Measurements from ENCODE around the gene C9orf153. TPM values are rescaled to one million over a fixed set of nuclear protein-coding genes. Genes with fewer than 3 reads are reported as not detected.

The C9orf153 gene
- total RNA-seq, 2 experiments from 2014 or later: not detected

- peak; percentile 96 for DNase-seq
- H3K27me3 Mint-ChIP-seq: no peaks in the 10 kb centered on the region
- peaks cover 43% of the 10 kb centered on the region for H3K4me1 Mint-ChIP-seq
- no peaks in the 10 kb centered on the region for H3K9me3 Mint-ChIP-seq
- H3K4me3 Mint-ChIP-seq: peak within 1 kb of the TSS; percentile 84
- H3K27ac Mint-ChIP-seq: peak within 1 kb of the TSS; percentile 94
- ChIA-PET POLR2A (interaction anchor here (0.6 to 2.0 kb wide), 25 partner anchors 10 to 1511 kb away, joined by 3 to 27 read pairs (median 4); partner anchors contain the start of genes AGTPBP1, NAA35 and TUT7), CTCF (interaction anchor here (0.7 to 1.3 kb wide), 4 partner anchors 12 to 82 kb away, joined by 3 to 6 read pairs (median 5); no protein-coding TSS in a partner anchor)
- peaks cover 20% of the 10 kb centered on the region for H3K36me3 Mint-ChIP-seq (ENCODE audit: low read depth)
Measured at GRCh38 chr9:86282077-86282978, 22.9 kb upstream of the C9orf153 start, which contains the start of gene ISCA1. ISCA1 (minus strand) TSS chr9:86282538; CDS start chr9:86282458, 80 bp downstream.

GRCh38 chr9:86281593-86282076 lies 22.2 kb upstream of the C9orf153 start:
- peak overlapping the region; percentile 84 for H3K4me3 Mint-ChIP-seq
- no peak for DNase-seq
- POLR2A ChIA-PET: interaction anchor here (0.6 to 2.0 kb wide), 16 partner anchors 11 to 667 kb away, joined by 3 to 27 read pairs (median 6); partner anchors contain the start of genes NAA35 and TUT7

GRCh38 chr9:86280580-86280979 lies 21.1 kb upstream of the C9orf153 start:
- Mint-ChIP-seq H3K27me3 (no peaks in the 10 kb centered on the region), H3K4me1 (peaks cover 45% of the 10 kb centered on the region), H3K27ac (no peak overlapping the region), H3K36me3 (ENCODE audit: low read depth) (peaks cover 17% of the 10 kb centered on the region), H3K4me3 (peak overlapping the region; percentile 84), H3K9me3 (no peaks in the 10 kb centered on the region)
- ChIA-PET CTCF (no interaction called here), POLR2A (no interaction called here)
- no peak for DNase-seq

More at GRCh38 chr9:86281593-86282076, 22.2 kb upstream of the C9orf153 start:
- peaks cover 17% of the 10 kb centered on the region for H3K36me3 Mint-ChIP-seq (ENCODE audit: low read depth)
- CTCF ChIA-PET: interaction anchor here (1.3 kb wide), 1 partner anchor 14 kb away, joined by 6 read pairs; no protein-coding TSS in a partner anchor
- H3K4me1 Mint-ChIP-seq: peaks cover 45% of the 10 kb centered on the region
- no peaks in the 10 kb centered on the region for H3K9me3 Mint-ChIP-seq
- H3K27ac Mint-ChIP-seq: peak overlapping the region; percentile 87
- H3K27me3 Mint-ChIP-seq: no peaks in the 10 kb centered on the region

- Mint-ChIP-seq H3K4me1 (peaks cover 45% of the 10 kb centered on the region), H3K27ac (no peak overlapping the region), H3K27me3 (no peaks in the 10 kb centered on the region), H3K36me3 (ENCODE audit: low read depth) (peaks cover 17% of the 10 kb centered on the region), H3K9me3 (no peaks in the 10 kb centered on the region), H3K4me3 (peak overlapping the region; percentile 7)
- DNase-seq: no peak
- CTCF ChIA-PET: no interaction called here
- POLR2A ChIA-PET: no interaction called here
Measured at GRCh38 chr9:86279839-86280238, 20.4 kb upstream of the C9orf153 start.

- Mint-ChIP-seq H3K27me3 (no peaks in the 10 kb centered on the region), H3K9me3 (no peaks in the 10 kb centered on the region), H3K4me1 (peaks cover 30% of the 10 kb centered on the region), H3K27ac (no peak overlapping the region), H3K4me3 (no peak overlapping the region), H3K36me3 (ENCODE audit: low read depth) (peaks cover 29% of the 10 kb centered on the region)
- POLR2A ChIA-PET: interaction anchor here (0.7 kb wide), 1 partner anchor 169 kb away, joined by 3 read pairs; no protein-coding TSS in a partner anchor
- no peak for DNase-seq
- CTCF ChIA-PET: interaction anchor here (1.0 to 2.6 kb wide), 2 partner anchors 10 to 75 kb away, joined by 3 to 10 read pairs; no protein-coding TSS in a partner anchor
Measured at GRCh38 chr9:86277072-86277471, 17.6 kb upstream of the C9orf153 start.

- no peaks in the 10 kb centered on the region for H3K27me3 Mint-ChIP-seq
- POLR2A ChIA-PET: no interaction called here
- peaks cover 35% of the 10 kb centered on the region for H3K36me3 Mint-ChIP-seq (ENCODE audit: low read depth)
- no peak overlapping the region for H3K27ac Mint-ChIP-seq
- DNase-seq: no peak
- no peaks in the 10 kb centered on the region for H3K9me3 Mint-ChIP-seq
- CTCF ChIA-PET: interaction anchor here (1.0 to 2.6 kb wide), 2 partner anchors 9 to 74 kb away, joined by 3 to 10 read pairs; no protein-coding TSS in a partner anchor
- H3K4me1 Mint-ChIP-seq: peaks cover 23% of the 10 kb centered on the region
- H3K4me3 Mint-ChIP-seq: no peak overlapping the region
Measured at GRCh38 chr9:86275962-86276361, 16.5 kb upstream of the C9orf153 start.

GRCh38 chr9:86274821-86275643 lies 15.6 kb upstream of the C9orf153 start:
- ChIA-PET POLR2A (no interaction called here), CTCF (interaction anchor here (2.6 kb wide), 1 partner anchor 73 kb away, joined by 10 read pairs; no protein-coding TSS in a partner anchor)
- peaks cover 18% of the 10 kb centered on the region for H3K4me1 Mint-ChIP-seq
- H3K36me3 Mint-ChIP-seq (ENCODE audit: low read depth): peaks cover 33% of the 10 kb centered on the region
- H3K27ac Mint-ChIP-seq: no peak overlapping the region
- H3K9me3 Mint-ChIP-seq: no peaks in the 10 kb centered on the region
- no peaks in the 10 kb centered on the region for H3K27me3 Mint-ChIP-seq
- DNase-seq: no peak
- H3K4me3 Mint-ChIP-seq: no peak overlapping the region

- CTCF ChIA-PET: no interaction called here
- Mint-ChIP-seq H3K36me3 (ENCODE audit: low read depth) (peaks cover 32% of the 10 kb centered on the region), H3K27me3 (no peaks in the 10 kb centered on the region), H3K4me3 (no peak overlapping the region), H3K27ac (no peak overlapping the region), H3K4me1 (peaks cover 4% of the 10 kb centered on the region), H3K9me3 (no peaks in the 10 kb centered on the region)
- DNase-seq: no peak
- POLR2A ChIA-PET: no interaction called here
Measured at GRCh38 chr9:86272221-86272620, 12.8 kb upstream of the C9orf153 start.

GRCh38 chr9:86263876-86264275 lies 4.4 kb upstream of the C9orf153 start:
- H3K36me3 Mint-ChIP-seq (ENCODE audit: low read depth): peaks cover 23% of the 10 kb centered on the region
- no peak for DNase-seq
- H3K4me1 Mint-ChIP-seq: no peaks in the 10 kb centered on the region
- H3K27me3 Mint-ChIP-seq: no peaks in the 10 kb centered on the region
- H3K4me3 Mint-ChIP-seq: no peak overlapping the region
- POLR2A ChIA-PET: no interaction called here
- no peak overlapping the region for H3K27ac Mint-ChIP-seq
- CTCF ChIA-PET: no interaction called here
- H3K9me3 Mint-ChIP-seq: no peaks in the 10 kb centered on the region

- CTCF ChIA-PET: no interaction called here
Measured at GRCh38 chr9:86262492-86262891, 3.0 kb upstream of the C9orf153 start.

GRCh38 chr9:86257391-86257790 lies 2.1 kb downstream of the C9orf153 start:
- peaks cover 5% of the 10 kb centered on the region for H3K36me3 Mint-ChIP-seq (ENCODE audit: low read depth)
- ChIA-PET POLR2A (no interaction called here), CTCF (no interaction called here)
- peaks cover 10% of the 10 kb centered on the region for H3K9me3 Mint-ChIP-seq
- H3K4me1 Mint-ChIP-seq: no peaks in the 10 kb centered on the region
- H3K4me3 Mint-ChIP-seq: no peak overlapping the region
- H3K27me3 Mint-ChIP-seq: no peaks in the 10 kb centered on the region
- DNase-seq: no peak
- no peak overlapping the region for H3K27ac Mint-ChIP-seq

More at GRCh38 chr9:86262492-86262891, 3.0 kb upstream of the C9orf153 start:
- no peaks in the 10 kb centered on the region for H3K27me3 Mint-ChIP-seq
- H3K9me3 Mint-ChIP-seq: no peaks in the 10 kb centered on the region
- H3K4me1 Mint-ChIP-seq: no peaks in the 10 kb centered on the region
- POLR2A ChIA-PET: no interaction called here
- peaks cover 20% of the 10 kb centered on the region for H3K36me3 Mint-ChIP-seq (ENCODE audit: low read depth)
- no peak for DNase-seq
- H3K27ac Mint-ChIP-seq: no peak overlapping the region
- no peak overlapping the region for H3K4me3 Mint-ChIP-seq

- H3K4me1 Mint-ChIP-seq: no peaks in the 10 kb centered on the region
- CTCF ChIA-PET: no interaction called here
- peaks cover 11% of the 10 kb centered on the region for H3K9me3 Mint-ChIP-seq
Measured at GRCh38 chr9:86256653-86257052, 2.8 kb downstream of the C9orf153 start.

More at GRCh38 chr9:86256653-86257052, 2.8 kb downstream of the C9orf153 start:
- POLR2A ChIA-PET: no interaction called here
- no peak overlapping the region for H3K4me3 Mint-ChIP-seq
- no peak overlapping the region for H3K27ac Mint-ChIP-seq
- peaks cover 3% of the 10 kb centered on the region for H3K36me3 Mint-ChIP-seq (ENCODE audit: low read depth)
- no peaks in the 10 kb centered on the region for H3K27me3 Mint-ChIP-seq
- DNase-seq: no peak

Data from activated CD4-positive, alpha-beta memory T cell treated with anti-CD3 and anti-CD28 coated beads, Interleukin-2, amount 10 ng/mL, durations not matched to agents 7 days and 5 days (primary cell).